ENCODE results near the gene HDAC3. TPM values are rescaled to one million over a fixed set of nuclear protein-coding genes. Genes with fewer than 3 reads are reported as not detected.

HDAC3 gene
- total RNA-seq: 52.8 and 60.9 TPM in 2 replicates

GRCh38 chr5:141636413-141637122 lies at the start of gene HDAC3, which contains the start of gene RELL2:
TSS of gene HDAC3 (minus strand) at chr5:141636849. CDS start at chr5:141636790, 59 bp downstream.
TSS of gene RELL2 (plus strand) at chr5:141636997. CDS start at chr5:141638226, 1,229 bp downstream.

GRCh38 chr5:141681695-141682641 lies 45.3 kb upstream of the HDAC3 start, which contains the start of gene ARAP3:
TSS of gene ARAP3 (minus strand) at chr5:141682230. CDS start at chr5:141680486, 1,744 bp downstream.

GRCh38 chr5:141650851-141651727 lies 14.4 kb upstream of the HDAC3 start, which contains the start of gene FCHSD1:
TSS of gene FCHSD1 (minus strand) at chr5:141651418. CDS start at chr5:141651368, 50 bp downstream.

GRCh38 chr5:141618804-141619554 lies 17.7 kb downstream of the HDAC3 start, which contains the start of gene DIAPH1:
TSS of gene DIAPH1 (minus strand) at chr5:141619000. CDS start at chr5:141618914, 86 bp downstream.

Other genes starting within 250 kb of the HDAC3 start
- gene PCDHGB4, start 249.2 kb downstream of the HDAC3 start, total RNA-seq: 20.1 and 26.5 TPM in 2 replicates
- 2.2 and 3.9 TPM in 2 replicates for gene PCDHGA8, start 244.2 kb downstream of the HDAC3 start, total RNA-seq
- gene PCDHGB5, start 238.9 kb downstream of the HDAC3 start, total RNA-seq: 21.0 and 29.1 TPM in 2 replicates
- 2.9 and 5.7 TPM in 2 replicates for gene PCDHGA9, start 234.1 kb downstream of the HDAC3 start, total RNA-seq
- gene PCDHGB6, start 228.8 kb downstream of the HDAC3 start, total RNA-seq: 3.3 and 4.7 TPM in 2 replicates
- gene PCDHGA10, start 223.9 kb downstream of the HDAC3 start, total RNA-seq: 5.3 and 7.5 TPM in 2 replicates
- 9.1 and 17.3 TPM in 2 replicates for gene PCDHGB7, start 219.2 kb downstream of the HDAC3 start, total RNA-seq
- 11.0 and 18.2 TPM in 2 replicates for gene PCDHGA11, start 215.8 kb downstream of the HDAC3 start, total RNA-seq
- 17.6 and 22.3 TPM in 2 replicates for gene PCDHGA12, start 206.3 kb downstream of the HDAC3 start, total RNA-seq
- 72.0 and 83.4 TPM in 2 replicates for gene PCDHGC3, start 160.9 kb downstream of the HDAC3 start, total RNA-seq
- 2.0 and 3.2 TPM in 2 replicates for gene PCDHGC4, start 151.8 kb downstream of the HDAC3 start, total RNA-seq
- gene PCDHGC5, start 147.8 kb downstream of the HDAC3 start, total RNA-seq: 3.4 and 4.7 TPM in 2 replicates
- gene DIAPH1, start 17.8 kb downstream of the HDAC3 start, total RNA-seq: 35.9 and 44.5 TPM in 2 replicates
- 1.5 TPM in 2 replicates for gene RELL2, start 148 bp upstream of the HDAC3 start, total RNA-seq
- 21.0 and 25.1 TPM in 2 replicates for gene FCHSD1, start 14.6 kb upstream of the HDAC3 start, total RNA-seq
- gene ARAP3, start 45.4 kb upstream of the HDAC3 start, total RNA-seq: 3.0 and 3.9 TPM in 2 replicates
- gene PCDH1, start 241.6 kb upstream of the HDAC3 start, total RNA-seq: 5.7 and 7.0 TPM in 2 replicates